Osteocyte (in vitro differentiated cells): ENCODE measurements around the gene SYAP1. TPM values are rescaled to one million over a fixed set of nuclear protein-coding genes. Genes with fewer than 3 reads are reported as not detected.

Experiments
- DNase-seq: peaks from one replicate; pipeline ENCODE4 v3.0.0; 2021; ENCODE audit warnings: mixed read lengths; ENCODE audit not compliant: unreplicated experiment; ENCODE audit errors: extremely low spot score
- H3K27ac Mint-ChIP-seq: one replicate; pipeline ENCODE4 v1.8.0; 2021; ENCODE audit warnings: mild to moderate bottlenecking, mixed read lengths; ENCODE audit not compliant: unreplicated experiment
- H3K27me3 Mint-ChIP-seq: one replicate; pipeline ENCODE4 v1.8.0; 2021; ENCODE audit warnings: mixed read lengths; ENCODE audit not compliant: unreplicated experiment
- H3K36me3 Mint-ChIP-seq: one replicate; pipeline ENCODE4 v1.8.0; 2021; ENCODE audit warnings: mixed read lengths; ENCODE audit not compliant: unreplicated experiment
- H3K4me1 Mint-ChIP-seq: one replicate; pipeline ENCODE4 v1.8.0; 2021; ENCODE audit warnings: mixed read lengths; ENCODE audit not compliant: unreplicated experiment
- H3K4me3 Mint-ChIP-seq: one replicate; pipeline ENCODE4 v1.8.0; 2021; ENCODE audit warnings: mild to moderate bottlenecking, moderate library complexity, mixed read lengths; ENCODE audit not compliant: unreplicated experiment
- H3K9me3 Mint-ChIP-seq: one replicate; pipeline ENCODE4 v1.8.0; 2021; ENCODE audit warnings: mixed read lengths; ENCODE audit not compliant: unreplicated experiment
- CTCF ChIP-seq: fragments of 200-600 bp; sonication (generic); IDR thresholded peaks from 2 replicates; pipeline ENCODE4 v1.5.0; 2021; ENCODE audit warnings: antibody characterized with exemption, mild to moderate bottlenecking, moderate library complexity
- total RNA-seq: library from RNA; stranded (reverse); gene quantifications from 2 replicates; pipeline ENCODE4 v1.2.1, GENCODE V29; 2021

Gene SYAP1
- total RNA-seq, 1 donor from 2014 or later = 47.8 TPM

DNA sequence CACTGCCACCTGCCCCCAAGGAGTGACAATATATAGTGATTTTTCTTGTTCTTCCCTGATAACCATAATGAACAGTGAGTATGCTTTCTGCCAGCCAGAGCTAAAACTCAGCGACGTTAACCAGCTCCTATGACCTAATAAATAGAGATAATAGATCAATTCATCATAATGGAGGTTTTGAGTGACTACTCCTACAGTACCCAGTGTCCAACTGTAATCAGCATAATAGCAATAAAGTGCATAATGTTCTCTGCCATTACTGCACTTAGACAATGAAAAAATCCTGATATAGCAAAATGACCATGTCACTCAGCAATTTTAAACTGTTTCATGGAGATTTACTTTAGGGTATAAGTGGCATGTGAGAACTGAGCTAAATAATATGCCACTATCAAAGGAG is 46.2 kb downstream of the SYAP1 start:
- peaks cover 13% of the 10 kb centered on the region for H3K36me3 Mint-ChIP-seq
- H3K9me3 Mint-ChIP-seq = no peaks in the 10 kb centered on the region
- no peaks in the 10 kb centered on the region for H3K27me3 Mint-ChIP-seq
- no peak overlapping the region for H3K4me3 Mint-ChIP-seq
- H3K4me1 Mint-ChIP-seq = no peaks in the 10 kb centered on the region
- no peak overlapping the region for H3K27ac Mint-ChIP-seq
- TF ChIP-seq CTCF = no peak
- DNase-seq = no peak

GRCh38 chrX:16770970-16771482 is 51.6 kb downstream of the SYAP1 start:
- Mint-ChIP-seq H3K4me3 (no peak overlapping the region), H3K36me3 (no peaks in the 10 kb centered on the region), H3K27me3 (no peaks in the 10 kb centered on the region), H3K9me3 (no peaks in the 10 kb centered on the region), H3K27ac (no peak overlapping the region), H3K4me1 (peaks cover 1% of the 10 kb centered on the region)
- DNase-seq = no peak
- no peak for TF ChIP-seq CTCF

DNA sequence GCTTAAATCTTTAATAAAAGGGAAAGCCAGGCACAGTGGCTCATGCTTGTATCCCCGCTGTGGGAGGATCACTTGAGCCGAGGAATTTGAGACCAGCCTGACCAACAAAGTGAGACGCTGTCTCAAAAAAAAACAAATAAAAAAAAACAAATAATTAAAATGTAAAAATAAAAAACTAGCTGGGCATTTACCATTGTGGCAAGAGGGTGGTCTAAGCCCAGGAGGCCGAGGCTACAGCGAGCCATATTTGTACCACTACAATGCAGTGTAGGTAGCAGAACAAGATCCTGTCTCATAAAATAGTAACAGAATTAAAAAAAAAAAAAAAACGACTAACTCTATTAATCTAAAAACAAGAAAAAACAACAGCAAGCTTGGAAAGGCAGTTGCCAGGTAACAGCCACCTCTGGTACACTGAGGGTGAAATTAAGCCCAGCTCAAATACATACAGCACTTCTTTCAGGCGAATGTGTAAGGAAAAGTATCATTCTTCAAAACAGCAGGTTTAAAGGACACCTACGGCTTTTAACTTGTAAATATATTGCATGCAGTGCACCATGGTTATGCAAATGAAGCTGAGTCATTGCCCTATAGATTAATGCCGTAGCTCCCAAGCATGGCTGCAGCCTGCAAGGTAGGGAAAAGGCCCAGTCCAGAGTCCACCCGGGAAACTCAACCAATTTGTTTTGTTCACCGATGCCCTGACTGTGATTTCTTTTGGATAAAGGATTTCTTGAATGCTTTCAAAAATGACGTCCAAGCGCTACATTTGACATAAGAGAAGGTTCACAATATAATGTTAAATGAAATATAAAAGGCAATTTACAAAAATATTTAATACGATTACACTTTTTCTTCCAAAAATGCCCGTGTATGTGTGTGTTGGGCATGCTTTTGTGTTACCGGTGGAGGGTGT is 52.3 kb downstream of the SYAP1 start:
- Mint-ChIP-seq H3K36me3 (no peaks in the 10 kb centered on the region), H3K4me3 (no peak overlapping the region), H3K4me1 (peaks cover 1% of the 10 kb centered on the region), H3K27ac (peak overlapping the region; percentile 73), H3K9me3 (no peaks in the 10 kb centered on the region), H3K27me3 (no peaks in the 10 kb centered on the region)
- no peak for TF ChIP-seq CTCF
- DNase-seq = no peak

DNA sequence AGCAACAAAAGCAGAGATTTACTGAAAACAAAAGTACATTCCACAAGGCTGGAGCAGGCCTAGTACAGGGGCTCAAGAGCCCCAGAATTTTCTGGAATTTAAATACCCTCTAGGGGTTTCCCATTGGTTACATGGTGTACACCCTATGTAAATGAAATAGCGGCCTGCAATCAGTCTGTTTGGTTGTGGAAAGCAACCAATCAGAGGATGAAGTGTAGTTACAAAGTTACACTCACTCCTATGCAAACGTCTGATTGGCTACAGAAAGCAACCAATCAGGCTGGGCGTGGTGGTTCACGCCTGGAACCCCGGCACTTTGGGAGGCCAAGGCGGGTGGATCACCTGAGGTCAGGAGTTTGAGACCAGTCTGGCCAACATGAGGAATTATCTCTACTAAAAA is 53.0 kb downstream of the SYAP1 start:
- Mint-ChIP-seq H3K4me1 (peaks cover 1% of the 10 kb centered on the region), H3K9me3 (no peaks in the 10 kb centered on the region), H3K36me3 (no peaks in the 10 kb centered on the region), H3K4me3 (no peak overlapping the region), H3K27me3 (no peaks in the 10 kb centered on the region), H3K27ac (no peak overlapping the region)
- no peak for TF ChIP-seq CTCF
- DNase-seq = no peak

GRCh38 chrX:16774746-16775145 is 55.3 kb downstream of the SYAP1 start:
- TF ChIP-seq CTCF = no peak
- Mint-ChIP-seq H3K27me3 (peaks cover 2% of the 10 kb centered on the region), H3K9me3 (no peaks in the 10 kb centered on the region), H3K4me1 (peaks cover 1% of the 10 kb centered on the region), H3K36me3 (no peaks in the 10 kb centered on the region), H3K27ac (no peak overlapping the region), H3K4me3 (no peak overlapping the region)
- no peak for DNase-seq
